Stimulated activated CD8-positive, alpha-beta memory T cell treated with anti-CD3 and anti-CD28 coated beads, Interleukin-12 subunit alpha, Interleukin-12 subunit beta, amount 100 ng/mL, for 24 hours (primary cell): ENCODE data around the gene KDM4B.
"Not testable (repeated sequence)": the region's sequence is repeated elsewhere in the genome, so short reads cannot be mapped to it uniquely, and the experiment has no call there.

ENCODE experiments used
- DNase-seq: peaks from one replicate; pipeline ENCODE4 v3.0.0-alpha.2; 2020; ENCODE audit errors: extremely low read depth

KDM4B gene

DNA sequence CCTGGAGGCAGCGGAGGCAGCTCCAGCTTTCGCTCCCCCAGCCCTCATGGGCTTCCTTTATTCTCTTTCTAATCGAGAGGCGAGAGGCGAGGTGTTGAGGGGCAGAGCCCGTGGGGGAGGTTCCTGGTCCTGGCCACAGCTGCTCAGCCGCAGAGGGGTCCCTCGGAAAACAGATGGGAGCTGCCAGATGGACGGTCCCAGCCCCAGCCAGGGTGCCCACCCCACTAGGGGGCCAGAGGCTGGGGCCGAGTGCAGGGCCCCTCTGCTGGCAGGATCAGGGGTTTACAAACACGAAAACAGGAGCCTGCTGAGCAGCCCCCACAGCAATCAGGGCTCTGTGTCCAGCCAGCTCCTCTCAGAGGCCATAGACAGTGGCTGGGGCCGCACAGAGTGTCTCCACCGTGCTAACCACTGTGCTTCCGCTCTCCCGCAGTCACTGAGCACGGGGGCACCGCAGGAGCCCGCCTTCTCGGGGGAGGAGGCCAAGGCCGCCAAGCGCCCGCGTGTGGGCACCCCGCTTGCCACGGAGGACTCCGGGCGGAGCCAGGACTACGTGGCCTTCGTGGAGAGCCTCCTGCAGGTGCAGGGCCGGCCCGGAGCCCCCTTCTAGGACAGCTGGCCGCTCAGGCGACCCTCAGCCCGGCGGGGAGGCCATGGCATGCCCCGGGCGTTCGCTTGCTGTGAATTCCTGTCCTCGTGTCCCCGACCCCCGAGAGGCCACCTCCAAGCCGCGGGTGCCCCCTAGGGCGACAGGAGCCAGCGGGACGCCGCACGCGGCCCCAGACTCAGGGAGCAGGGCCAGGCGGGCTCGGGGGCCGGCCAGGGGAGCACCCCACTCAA is 182.2 kb downstream of the KDM4B start:
- no peak for DNase-seq

DNA sequence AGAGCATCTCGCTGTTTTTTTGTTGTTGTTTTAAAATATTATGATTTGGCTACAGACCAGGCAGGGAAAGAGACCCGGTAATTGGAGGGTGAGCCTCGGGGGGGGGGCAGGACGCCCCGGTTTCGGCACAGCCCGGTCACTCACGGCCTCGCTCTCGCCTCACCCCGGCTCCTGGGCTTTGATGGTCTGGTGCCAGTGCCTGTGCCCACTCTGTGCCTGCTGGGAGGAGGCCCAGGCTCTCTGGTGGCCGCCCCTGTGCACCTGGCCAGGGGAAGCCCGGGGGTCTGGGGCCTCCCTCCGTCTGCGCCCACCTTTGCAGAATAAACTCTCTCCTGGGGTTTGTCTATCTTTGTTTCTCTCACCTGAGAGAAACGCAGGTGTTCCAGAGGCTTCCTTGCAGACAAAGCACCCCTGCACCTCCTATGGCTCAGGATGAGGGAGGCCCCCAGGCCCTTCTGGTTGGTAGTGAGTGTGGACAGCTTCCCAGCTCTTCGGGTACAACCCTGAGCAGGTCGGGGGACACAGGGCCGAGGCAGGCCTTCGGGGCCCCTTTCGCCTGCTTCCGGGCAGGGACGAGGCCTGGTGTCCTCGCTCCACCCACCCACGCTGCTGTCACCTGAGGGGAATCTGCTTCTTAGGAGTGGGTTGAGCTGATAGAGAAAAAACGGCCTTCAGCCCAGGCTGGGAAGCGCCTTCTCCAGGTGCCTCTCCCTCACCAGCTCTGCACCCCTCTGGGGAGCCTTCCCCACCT is 183.3 kb downstream of the KDM4B start:
- DNase-seq, result no peak

DNA sequence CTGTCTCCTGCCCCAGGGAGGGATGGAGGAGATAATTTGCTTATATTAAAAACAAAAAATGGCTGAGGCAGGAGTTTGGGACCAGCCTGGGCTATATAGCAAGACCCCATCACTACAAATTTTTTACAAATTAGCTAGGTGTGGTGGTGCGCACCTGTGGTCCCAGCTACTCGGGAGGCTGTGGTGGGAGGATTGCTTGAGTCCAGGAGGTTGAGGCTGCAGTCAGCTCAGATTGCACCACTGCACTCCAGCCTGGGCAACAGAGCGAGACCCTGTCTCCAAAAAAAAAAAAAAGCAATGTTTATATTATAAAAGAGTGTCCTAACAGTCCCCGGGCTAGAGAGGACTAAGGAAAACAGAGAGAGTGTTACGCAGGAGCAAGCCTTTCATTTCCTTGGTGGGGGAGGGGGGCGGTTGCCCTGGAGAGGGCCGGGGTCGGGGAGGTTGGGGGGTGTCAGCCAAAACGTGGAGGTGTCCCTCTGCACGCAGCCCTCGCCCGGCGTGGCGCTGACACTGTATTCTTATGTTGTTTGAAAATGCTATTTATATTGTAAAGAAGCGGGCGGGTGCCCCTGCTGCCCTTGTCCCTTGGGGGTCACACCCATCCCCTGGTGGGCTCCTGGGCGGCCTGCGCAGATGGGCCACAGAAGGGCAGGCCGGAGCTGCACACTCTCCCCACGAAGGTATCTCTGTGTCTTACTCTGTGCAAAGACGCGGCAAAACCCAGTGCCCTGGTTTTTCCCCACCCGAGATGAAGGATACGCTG is 184.0 kb downstream of the KDM4B start:
- DNase-seq, result no peak

DNA sequence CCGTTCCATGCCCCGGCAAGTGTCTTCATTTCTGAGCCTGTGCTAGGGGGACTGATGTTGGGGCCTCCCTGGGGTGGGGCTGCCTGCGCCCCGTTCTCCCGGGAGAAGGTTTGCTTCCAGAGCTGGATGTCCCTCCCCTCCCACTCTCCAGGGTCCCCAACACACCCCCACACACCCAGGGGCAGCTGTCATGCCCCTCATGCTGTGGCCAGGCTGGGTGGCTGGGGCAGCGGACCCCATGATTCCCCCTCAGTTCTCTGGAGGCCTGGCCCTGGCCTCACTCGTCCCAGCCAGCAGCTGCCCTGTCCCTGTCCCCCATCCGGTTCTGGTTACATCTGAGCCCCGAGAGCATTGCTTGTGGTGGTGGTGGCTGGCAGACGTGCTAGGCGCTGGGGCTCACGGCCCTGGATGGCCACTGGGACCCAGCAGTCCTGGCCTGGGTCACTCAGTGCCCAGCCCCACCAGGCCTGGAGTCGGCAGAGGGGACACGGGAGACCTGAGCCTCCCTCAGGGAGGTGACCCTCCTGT is 184.8 kb downstream of the KDM4B start:
- DNase-seq, result no peak

DNA sequence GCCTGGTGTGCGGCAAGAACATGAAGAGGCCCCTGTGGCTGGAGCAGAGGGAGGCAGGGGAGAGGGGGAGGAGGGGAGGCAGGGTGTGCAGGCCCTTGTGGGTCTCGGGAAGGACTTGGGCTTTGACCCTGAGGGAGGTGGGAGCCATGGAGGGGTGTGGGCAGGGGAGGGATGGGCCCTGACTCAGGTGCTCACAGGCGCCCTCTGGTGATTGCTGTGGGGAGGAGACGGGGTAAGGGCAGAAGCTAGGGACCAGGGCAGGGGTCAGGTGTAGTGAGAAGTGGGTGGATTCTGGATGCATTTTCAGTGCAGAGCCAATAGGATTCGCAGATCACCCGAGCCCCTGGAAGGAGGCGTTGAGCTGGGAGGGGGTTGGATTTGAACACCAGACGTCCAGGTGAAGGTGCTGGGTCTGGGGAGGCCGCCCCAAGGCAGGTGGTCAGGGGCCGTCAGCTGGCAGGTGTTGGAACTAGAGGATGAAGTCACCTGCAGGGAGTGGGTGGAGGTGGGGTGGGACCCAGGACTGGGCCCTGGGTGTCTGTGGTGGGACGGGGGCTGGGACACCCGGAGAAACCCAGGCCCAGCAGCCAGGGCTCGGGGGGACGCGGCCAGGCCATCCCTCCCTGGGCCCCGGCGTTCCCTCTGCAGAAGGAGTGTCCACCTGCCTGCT is 185.4 kb downstream of the KDM4B start:
- no peak for DNase-seq

DNA sequence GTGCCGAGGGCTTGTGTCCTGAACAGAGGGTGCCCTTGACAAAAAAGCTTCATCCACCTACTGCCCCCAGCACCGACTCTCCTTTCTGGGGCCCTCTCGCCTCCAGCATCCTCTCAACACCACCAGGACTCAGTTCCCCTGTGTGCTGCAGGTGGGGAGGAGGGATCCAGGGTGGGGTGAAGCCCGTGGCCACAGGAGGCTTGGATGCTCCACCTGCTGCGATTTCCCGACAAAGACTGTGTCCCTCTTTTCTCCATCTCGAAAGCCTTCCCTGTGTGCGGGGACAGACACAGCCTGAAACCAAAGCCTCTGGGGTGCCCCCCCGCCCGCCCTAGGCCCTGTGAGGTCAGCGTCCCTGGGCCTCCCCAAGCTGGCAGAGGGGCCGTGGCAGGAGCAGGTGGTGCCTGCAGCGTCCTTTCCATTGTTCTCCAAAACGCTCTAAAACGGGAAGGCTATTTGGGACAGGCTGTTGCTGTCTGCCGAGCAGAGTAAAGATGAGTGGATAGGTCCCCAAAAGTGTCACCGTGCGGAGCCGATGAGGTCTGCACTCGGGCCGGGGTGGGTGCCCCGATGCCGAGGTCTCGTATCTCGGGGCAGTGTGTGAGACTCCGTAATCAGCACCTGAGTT is 186.0 kb downstream of the KDM4B start:
- no peak for DNase-seq

DNA sequence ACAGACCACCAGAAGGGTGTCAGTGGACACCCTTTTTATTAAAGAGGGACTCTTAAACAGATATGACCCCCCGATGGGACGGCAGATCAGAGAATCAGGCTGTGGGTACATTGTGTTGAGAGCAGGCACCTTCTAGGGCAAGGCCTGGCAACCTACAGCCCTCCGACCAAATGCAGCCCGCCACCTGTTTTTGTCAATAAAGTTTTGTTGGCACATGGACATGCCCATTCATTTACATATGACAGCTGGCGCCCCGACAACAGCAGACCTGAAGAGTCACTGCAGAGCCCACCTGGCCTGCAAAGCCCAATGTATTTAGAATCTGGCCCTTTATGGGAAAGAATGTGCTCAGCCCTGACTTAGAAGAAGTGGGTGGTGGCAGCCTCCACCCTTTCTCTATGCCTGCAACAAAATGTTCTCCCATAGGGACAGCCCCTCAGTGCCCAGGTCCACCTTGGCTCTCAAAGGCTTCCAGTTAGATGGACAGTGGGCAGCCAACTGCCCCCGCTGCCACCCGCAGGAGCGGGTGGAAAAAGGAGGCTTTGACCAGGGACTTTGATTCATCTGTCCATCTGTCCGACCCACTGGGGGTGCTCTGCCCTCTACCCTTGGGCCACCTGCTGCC is 186.8 kb downstream of the KDM4B start:
- no peak for DNase-seq

DNA sequence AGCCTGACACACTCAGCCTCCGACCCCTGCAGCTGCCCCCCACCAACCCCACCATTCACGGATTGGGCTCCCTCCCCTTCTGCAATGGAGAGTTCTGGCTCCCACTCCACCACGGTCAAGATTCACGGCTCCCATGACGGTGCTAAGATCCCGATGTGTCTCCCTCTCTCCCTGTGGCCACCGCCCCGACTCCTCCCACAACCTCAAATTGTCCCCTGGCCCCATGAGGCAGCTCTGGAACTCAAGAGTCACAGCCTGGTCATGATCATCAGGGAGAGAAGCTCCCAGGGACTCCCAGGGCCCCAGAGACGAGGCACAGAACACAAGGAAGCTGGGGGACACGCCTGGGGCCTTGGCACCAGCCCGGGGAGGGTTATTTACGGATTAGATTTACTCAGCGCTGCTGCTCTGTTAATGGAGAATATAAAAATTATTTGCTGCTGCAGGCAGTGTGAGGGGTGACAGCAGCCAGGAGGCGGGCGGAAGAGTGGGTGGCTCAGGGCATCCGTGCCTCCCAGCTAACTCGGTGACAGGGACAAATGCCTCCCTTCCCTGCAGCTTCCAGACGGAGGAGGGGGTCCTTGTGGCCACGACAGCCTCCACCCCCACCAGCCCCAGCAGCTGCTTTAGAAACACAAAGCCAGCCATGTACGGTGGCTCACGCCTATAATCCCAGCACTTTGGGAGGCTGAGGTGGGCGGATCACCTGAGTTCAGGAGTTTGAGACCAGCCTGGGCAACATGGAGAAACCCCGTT is 187.5 kb downstream of the KDM4B start:
- no peak for DNase-seq

DNA sequence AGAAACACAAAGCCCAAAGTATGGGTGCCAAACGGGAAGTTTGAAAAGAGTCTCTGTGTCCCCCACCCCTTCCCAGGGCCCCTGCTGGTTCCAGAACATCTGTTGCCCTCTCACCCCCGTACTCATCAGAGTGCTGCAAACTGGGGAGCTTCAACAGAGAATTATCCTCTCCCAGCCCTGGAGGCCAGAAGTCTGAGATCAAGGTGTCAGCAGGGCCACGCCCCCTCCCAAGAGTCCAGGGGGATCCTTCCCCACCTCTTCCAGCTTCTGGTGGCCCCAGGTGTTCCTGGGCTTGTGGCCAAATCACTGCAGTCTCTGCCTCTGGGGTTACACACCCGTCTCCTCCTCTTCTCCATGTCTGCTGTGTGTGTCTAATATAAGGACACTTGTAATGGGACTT is 188.3 kb downstream of the KDM4B start:
- DNase-seq, result no peak

DNA sequence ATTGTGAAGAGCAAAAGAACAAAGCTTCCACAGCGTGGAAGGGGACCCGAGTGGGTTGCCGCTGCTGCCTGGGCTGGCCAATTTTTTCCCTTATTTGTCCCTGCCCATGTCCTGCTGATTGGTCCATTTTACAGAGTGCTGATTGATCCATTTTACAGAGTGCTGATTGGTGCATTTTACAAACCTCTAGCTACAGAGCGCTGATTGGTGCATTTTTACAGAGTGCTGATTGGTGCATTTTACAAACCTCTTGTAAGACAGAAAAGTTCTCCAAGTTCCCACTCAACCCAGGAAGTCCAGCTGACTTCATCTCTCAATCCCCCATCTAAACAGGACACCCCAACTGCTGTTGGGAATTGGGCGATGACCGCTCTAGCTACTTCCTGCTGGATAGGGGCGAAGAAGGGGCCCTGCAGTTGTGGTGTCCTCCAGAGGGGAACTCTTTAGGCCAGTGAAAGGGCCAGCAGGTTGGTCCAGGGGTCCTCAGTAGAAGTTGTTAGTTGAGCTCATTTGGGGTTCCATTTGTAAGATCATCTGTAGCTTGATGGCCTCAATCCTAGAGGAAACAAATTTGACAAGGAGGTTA is 189.7 kb downstream of the KDM4B start:
- DNase-seq, result not testable (repeated sequence)

DNA sequence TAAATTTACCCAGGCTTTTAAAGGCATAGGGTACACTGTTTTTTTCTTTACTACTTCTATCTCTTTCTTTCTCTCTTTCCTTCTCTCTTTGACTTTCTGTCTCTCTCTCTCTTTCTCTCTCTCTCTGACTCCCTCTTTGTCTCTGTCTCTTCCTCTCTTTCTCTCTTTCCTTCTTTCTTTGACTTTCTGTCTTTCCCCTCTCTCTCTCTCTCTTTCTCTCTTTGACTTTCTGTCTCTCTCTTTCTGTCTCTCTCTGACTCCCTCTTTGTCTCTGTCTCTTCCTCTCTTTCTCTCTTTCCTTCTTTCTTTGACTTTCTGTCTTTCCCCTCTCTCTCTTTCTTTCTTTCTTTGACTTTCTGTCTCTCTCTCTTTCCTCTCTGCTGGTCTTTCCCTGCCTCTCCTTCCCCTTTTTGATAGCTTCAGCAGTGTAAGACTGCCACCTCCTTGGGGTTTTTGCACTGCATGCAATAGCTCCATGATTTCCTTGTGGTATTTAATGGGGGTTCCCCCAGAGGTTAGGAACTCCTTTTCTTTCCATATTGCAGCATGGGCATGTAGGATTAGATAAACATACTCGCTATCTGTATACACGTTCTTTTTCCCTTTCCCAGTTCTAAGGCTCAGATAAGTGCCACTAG is 191.4 kb downstream of the KDM4B start:
- not testable (repeated sequence) for DNase-seq

DNA sequence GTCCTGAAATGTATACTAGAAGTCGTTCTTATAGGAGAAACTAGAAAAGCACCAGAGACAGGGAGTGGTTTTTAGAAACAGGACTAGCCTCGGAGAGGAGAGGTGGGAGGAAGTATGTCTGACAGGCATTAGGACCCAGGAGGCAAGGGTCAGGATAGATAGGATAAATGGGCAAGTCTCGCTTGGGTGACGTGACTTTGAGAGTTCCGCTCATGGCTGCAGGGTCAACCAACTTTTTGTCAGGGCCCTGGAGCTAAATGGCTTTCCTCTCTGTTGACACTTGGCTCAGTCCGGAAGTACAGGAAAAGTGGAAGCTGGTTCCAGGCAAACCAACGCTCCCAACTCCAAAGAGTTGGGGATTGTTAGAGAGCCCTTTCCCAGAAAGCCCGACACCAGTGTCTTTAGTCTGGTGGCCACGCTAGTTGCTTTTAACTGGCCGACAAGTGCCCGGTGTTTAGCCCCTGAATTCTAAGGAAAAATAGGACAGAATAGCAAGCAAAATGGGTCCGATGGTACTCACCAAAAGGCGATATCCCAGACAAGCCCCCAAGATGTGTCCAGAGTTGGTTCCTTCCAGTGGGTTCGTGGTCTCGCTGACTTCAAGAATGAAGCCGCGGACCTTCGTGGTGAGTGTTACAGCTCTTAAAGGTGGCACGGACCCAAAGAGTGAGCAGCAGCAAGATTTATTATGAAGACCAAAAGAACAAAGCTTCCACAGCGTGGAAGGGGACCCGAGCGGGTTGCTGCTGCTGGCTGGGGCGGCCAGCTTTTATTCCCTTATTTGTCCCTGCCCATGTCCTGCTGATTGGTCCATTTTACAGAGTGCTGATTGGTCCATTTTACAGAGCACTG is 196.2 kb downstream of the KDM4B start:
- not testable (repeated sequence) for DNase-seq

DNA sequence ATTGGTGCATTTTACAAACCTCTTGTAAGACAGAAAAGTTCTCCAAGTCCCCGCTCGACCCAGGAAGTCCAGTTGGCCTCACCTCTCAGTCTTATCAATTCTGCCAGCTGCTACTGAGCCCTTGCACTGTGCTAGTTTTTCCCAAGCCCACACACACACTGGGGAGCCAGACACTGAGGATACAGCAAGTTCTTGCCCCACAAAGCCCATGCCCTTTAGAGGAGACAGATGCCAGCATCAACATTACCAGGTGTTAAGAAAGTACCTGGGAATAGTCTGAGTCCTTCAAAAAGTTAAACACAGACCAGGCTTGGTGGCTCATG is 196.7 kb downstream of the KDM4B start:
- DNase-seq, result no peak

DNA sequence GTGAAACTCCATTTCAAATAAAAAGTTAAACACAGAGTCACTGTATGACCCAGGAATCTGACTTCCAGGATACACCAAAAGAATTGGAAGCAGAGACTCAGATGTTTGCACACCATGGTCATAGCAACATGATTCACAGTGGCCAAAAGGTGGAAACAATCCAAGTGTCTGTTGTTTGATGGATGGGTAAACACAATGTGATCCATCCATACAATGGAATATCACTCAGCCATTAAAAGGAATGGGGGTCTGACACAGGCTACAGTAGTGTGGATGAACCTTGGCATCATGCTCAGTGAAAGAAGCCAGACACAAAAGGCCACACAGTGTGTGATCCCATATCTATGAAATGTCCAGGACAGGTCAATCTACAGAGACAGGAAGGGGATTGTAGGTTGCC is 197.3 kb downstream of the KDM4B start:
- no peak for DNase-seq

DNA sequence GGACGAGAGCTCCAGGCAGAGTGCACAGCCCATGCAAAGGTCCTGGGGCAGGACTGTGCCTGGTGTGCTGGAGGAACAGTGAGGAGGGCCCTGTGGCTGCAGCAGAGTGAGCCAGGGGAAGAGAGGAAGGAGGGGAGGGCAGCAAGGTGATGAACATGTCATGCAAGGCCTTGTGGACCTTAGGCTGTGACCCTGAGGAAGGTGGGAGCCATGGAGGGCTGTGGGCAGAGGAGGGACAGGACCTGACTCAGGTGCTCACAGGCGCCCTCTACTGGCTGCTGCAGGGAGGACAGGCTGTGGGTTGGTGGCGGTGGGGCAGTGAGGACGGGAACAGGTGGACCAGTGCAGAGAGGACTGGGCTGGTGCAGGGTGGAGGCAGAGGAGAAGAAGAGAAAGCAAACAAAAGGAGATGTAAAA is 201.4 kb downstream of the KDM4B start:
- DNase-seq, result no peak

DNA sequence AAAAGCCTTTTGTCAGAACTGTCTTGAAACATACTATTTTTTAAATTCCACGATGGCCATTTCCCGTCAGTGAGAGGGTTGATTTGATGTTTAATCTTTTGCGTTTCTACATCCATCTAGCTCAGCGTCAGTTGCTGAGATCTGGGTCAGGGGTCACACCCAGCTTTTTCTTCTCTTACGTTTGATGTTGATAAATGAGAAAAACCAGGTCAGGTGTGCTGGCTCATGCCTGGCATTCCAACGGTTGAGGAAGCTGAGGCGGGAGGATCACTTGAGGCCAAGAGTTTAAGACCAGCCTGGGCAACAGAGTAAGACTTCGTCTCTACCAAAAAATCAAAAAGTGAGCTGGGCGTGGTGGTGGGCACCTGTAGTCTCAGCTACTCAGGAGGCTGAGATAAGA is 202.8 kb downstream of the KDM4B start:
- DNase-seq, result no peak

DNA sequence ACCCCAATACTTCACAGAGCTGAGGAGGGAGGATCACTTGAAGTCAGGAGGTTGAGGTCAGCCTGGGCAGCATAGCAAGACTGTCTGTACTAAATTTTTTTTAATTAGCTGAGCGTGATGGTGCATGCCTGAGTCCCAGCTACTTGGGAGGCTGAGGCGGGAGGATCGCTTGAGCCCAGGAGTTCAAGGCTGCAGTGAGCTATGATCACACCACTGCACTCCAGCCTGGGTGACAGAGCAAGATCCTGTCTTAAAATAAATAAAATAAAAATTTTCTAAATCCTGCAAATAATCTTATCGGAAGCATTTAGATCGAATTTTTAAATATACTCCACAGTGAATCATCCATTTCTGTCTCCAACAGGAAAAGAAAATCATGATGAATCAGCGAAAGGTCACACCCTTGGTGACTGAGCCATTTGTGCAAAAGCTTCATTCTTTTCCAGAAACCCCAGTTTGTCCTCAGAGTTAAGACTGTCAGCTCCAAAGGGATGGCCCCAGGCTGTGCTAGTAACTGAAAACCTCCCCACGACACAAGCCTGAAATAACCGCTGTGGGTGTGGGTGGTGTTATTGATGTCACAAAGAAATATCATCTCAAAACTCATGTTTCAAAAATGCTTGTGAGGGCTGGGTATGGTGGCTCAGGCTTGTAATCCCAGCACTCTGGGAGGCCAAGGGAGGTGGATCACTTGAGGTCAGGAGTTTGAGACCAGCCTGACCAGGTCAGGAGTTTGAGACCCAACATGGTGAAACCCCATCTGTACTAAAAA is 204.1 kb downstream of the KDM4B start:
- DNase-seq, result no peak

DNA sequence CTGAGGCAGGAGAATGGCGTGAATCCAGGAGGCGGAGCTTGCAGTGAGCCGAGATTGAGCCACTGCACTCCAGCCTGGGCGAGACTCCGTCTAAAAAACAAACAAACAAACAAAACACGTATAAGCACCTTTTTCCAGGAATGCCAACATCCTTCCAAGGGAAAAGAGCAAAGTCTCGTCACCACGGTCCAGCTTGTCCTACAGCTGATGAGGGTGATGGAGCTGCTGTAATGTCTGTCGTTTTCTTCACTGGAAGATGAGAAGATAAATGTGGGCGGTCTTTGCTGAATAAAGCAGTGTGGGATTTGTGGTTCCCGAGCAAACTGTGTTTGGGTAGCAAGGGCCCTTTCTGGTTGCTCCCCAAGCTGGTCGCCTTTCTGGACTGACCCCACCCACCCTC is 205.1 kb downstream of the KDM4B start:
- no peak for DNase-seq
